Measurements from ENCODE around the gene TRAF3IP3. TPM values are rescaled to one million over a fixed set of nuclear protein-coding genes. Genes with fewer than 3 reads are reported as not detected.

The TRAF3IP3 gene
- polyA plus RNA-seq, 3 donors = 0.22 to 6.3 (median 1.8) TPM

Other genes starting within 250 kb of the TRAF3IP3 start
- gene CAMK1G, start 172.3 kb upstream of the TRAF3IP3 start, polyA plus RNA-seq = under 1 TPM in 2 of 3 donors, not detected in 1; 0.04 to 0.18 TPM
- gene LAMB3, start 103.6 kb upstream of the TRAF3IP3 start, polyA plus RNA-seq = 10 to 100 TPM in 1 of 3 donors, 1 to 10 TPM in 2; 3.3 to 36.4 (median 5.3) TPM
- 1,000 to 10,000 TPM in 1 of 3 donors, 100 to 1,000 TPM in 2; 291 to 4,779 (median 509) TPM for gene G0S2, start 80.6 kb upstream of the TRAF3IP3 start, polyA plus RNA-seq
- gene HSD11B1, start 51.2 kb upstream of the TRAF3IP3 start, polyA plus RNA-seq = 10 to 100 TPM in 1 of 3 donors, 1 to 10 TPM in 2; 1.3 to 17.5 (median 4.9) TPM
- gene C1orf74, start 28.5 kb downstream of the TRAF3IP3 start, polyA plus RNA-seq = under 1 TPM; 0.22 to 0.56 (median 0.44) TPM
- 10 to 100 TPM in 1 of 3 donors, 1 to 10 TPM in 2; 1.8 to 10.4 (median 2.0) TPM for gene IRF6, start 50.1 kb downstream of the TRAF3IP3 start, polyA plus RNA-seq
- gene UTP25, start 71.9 kb downstream of the TRAF3IP3 start, polyA plus RNA-seq = 1 to 10 TPM; 1.7 to 3.6 (median 2.0) TPM
- under 1 TPM in 1 of 3 donors, not detected in 2; 0.09 TPM for gene SYT14, start 182.2 kb downstream of the TRAF3IP3 start, polyA plus RNA-seq